Sigmoid colon (tissue), 7 donors: Measurements from ENCODE around the gene CNKSR3. TPM values are rescaled to one million over a fixed set of nuclear protein-coding genes. Genes with fewer than 3 reads are reported as not detected.

Experiments
- DNase-seq: peaks from one replicate; pipeline ENCODE4 v3.0.0-alpha.2; 2019
- H3K27ac ChIP-seq, 4 donors: fragments of 200-600 bp; sonication (generic); one replicate each; pipeline ENCODE4 v1.5.1; 2016 to 2019; ENCODE audit warnings: mild to moderate bottlenecking in 1 of 4
- H3K27me3 ChIP-seq, 3 donors: fragments of 200-600 bp; sonication (generic); one replicate each; pipeline ENCODE4 v1.5.1; 2019; ENCODE audit warnings: mild to moderate bottlenecking in 1 of 3
- H3K36me3 ChIP-seq, 4 donors: fragments of 200-600 bp; sonication (generic); one replicate each; pipeline ENCODE4 v1.5.1; 2016 to 2019
- H3K4me1 ChIP-seq, 4 donors: fragments of 200-600 bp; sonication (generic); one replicate each; pipeline ENCODE4 v1.5.1; 2017 to 2019
- H3K4me3 ChIP-seq, 4 donors: fragments of 200-600 bp; sonication (generic); one replicate each; pipeline ENCODE4 v1.5.1; 2017 to 2019; ENCODE audit warnings: mild to moderate bottlenecking in 2 of 4, moderate library complexity in 1 of 4
- H3K9me3 ChIP-seq, 4 donors: fragments of 200-600 bp in 3 of 4; sonication (generic) in 3 of 4; one replicate each; pipeline versions ENCODE4 v1.5.1 to v1.6.1; 2013 to 2019
- EP300 ChIP-seq, 4 donors: sonication (generic); formaldehyde crosslinking; IDR thresholded peaks; one replicate each; pipeline ENCODE4 v1.6.1; 2017; ENCODE audit warnings: antibody characterized with exemption in 4 of 4
- POLR2A ChIP-seq, 2 donors: fragments of 450-650 bp; IDR thresholded peaks; one replicate each; pipeline ENCODE4 v1.6.1; 2016; ENCODE audit warnings: antibody characterized with exemption in 2 of 2, mild to moderate bottlenecking in 2 of 2, moderate library complexity in 2 of 2
- POLR2AphosphoS5 ChIP-seq, 4 donors: sonication (generic); formaldehyde crosslinking; IDR thresholded peaks; one replicate each; pipeline ENCODE4 v1.6.1; 2017; ENCODE audit warnings: antibody characterized with exemption in 4 of 4
- WGBS, 2 donors: extraction: QIAGEN DNeasy Blood & Tissue Kit; methylation state at CpG; one replicate each; pipeline ENCODE4 v1.1.7; 2013; 5-methylcytosine and 5-hydroxymethylcytosine counted together
- intact Hi-C: fragments of 100-400 bp; cut with DNase I; formaldehyde crosslinking; loops from one replicate; pipeline ENCODE4 v1.15.1; 2023
- polyA plus RNA-seq, 3 donors: library from polyadenylated mRNA; stranded (reverse); fragments of 200-250 nt; gene quantifications; one replicate each; pipeline ENCODE4 v1.2.3, GENCODE V29; 2013
- total RNA-seq, 4 donors: library from RNA; depleted of rRNA; stranded (reverse); fragments of >200 nt; gene quantifications; one replicate each; pipeline ENCODE4 v1.1.0, GENCODE V29; 2016
- TF ChIP-seq, protein P1 (sequence below), 4 experiments: fragments of 450-650 bp in 3 of 4; fragments of 200-600 bp in 1 of 4; IDR thresholded peaks; one replicate each; pipeline ENCODE4 v1.5.1; 2016 to 2019; ENCODE audit warnings: antibody characterized with exemption in 4 of 4, mild to moderate bottlenecking in 3 of 4, moderate library complexity in 2 of 4
- donor health status: healthy with polysubstance abuse.
- donor health status: Bipolar disorder and iron deficiency.
- donor health status: healthy.

CNKSR3 gene
- total and polyA plus RNA-seq, 7 donors: 6.0 to 17.4 (median 15.3) TPM

DNA sequence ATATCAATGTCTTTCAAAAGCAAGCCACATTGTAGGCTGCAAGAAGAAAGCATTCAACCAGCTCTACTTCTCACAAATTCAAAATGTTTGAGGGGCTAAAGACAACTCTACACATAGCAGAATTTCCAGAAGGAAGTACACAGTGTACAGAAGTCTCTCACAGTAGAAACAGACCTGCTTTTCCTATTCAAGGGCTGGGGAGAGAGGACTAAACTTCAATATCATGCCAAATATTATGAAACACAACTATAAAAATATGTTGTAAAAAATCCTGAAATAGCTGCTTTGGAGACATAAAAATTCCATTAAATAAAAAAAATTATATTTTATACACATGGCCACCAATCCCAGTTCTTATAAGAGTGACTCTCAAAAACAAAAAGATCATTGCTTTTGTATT lies 83.0 kb downstream of the CNKSR3 start:
- DNase-seq: no peak
- Histone ChIP-seq H3K36me3 (peaks cover 0 to 32% (median 0%) of the 10 kb centered on the region in 4 donors), H3K27ac (peak overlapping the region in 3 of 4 donors; percentile 28 to 55 (median 50)), H3K27me3 (no peaks in the 10 kb centered on the region), H3K4me3 (no peak overlapping the region), H3K9me3 (no peaks in the 10 kb centered on the region), H3K4me1 (peaks cover 0 to 42% (median 23%) of the 10 kb centered on the region in 4 donors)
- TF ChIP-seq POLR2A (IDR thresholded peaks at IDR 0.05): no peak
- no peak for TF ChIP-seq EP300 (IDR thresholded peaks at IDR 0.05)
- TF ChIP-seq, protein P1, sequence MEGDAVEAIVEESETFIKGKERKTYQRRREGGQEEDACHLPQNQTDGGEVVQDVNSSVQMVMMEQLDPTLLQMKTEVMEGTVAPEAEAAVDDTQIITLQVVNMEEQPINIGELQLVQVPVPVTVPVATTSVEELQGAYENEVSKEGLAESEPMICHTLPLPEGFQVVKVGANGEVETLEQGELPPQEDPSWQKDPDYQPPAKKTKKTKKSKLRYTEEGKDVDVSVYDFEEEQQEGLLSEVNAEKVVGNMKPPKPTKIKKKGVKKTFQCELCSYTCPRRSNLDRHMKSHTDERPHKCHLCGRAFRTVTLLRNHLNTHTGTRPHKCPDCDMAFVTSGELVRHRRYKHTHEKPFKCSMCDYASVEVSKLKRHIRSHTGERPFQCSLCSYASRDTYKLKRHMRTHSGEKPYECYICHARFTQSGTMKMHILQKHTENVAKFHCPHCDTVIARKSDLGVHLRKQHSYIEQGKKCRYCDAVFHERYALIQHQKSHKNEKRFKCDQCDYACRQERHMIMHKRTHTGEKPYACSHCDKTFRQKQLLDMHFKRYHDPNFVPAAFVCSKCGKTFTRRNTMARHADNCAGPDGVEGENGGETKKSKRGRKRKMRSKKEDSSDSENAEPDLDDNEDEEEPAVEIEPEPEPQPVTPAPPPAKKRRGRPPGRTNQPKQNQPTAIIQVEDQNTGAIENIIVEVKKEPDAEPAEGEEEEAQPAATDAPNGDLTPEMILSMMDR (IDR thresholded peaks at IDR 0.05): no peak
- TF ChIP-seq POLR2AphosphoS5 (IDR thresholded peaks at IDR 0.05): no peak
- intact Hi-C loops: no loop called here

DNA sequence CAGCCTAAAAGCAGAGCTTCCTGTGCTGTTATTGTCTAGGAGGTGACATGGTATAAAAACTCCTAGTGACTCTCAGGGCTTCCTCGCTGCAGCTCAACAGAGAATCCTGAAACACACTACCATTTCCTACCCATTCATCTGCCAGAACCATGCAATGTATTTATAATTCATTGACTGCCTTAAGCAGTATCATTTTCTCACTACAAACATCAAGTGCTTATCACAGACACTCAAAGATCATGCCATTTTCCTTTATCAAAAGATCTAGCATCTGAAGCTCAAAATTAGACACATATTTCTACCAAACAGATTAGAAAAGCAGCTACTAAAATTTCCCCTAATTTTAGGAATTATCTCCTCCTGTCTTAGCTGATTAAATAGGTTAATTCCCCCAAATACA lies 83.5 kb downstream of the CNKSR3 start:
- peaks cover 0 to 42% (median 23%) of the 10 kb centered on the region in 4 donors for H3K4me1 ChIP-seq
- no peak for TF ChIP-seq EP300 (IDR thresholded peaks at IDR 0.05)
- TF ChIP-seq POLR2AphosphoS5 (IDR thresholded peaks at IDR 0.05): no peak
- TF ChIP-seq POLR2A (IDR thresholded peaks at IDR 0.05): no peak
- TF ChIP-seq, protein P1 (IDR thresholded peaks at IDR 0.05): no peak
- no peaks in the 10 kb centered on the region for H3K9me3 ChIP-seq
- 77 to 90% methylated on average over 1 of the region's 1 CpG for WGBS, 2 donors
- H3K4me3 ChIP-seq: no peak overlapping the region
- intact Hi-C loops: no loop called here
- no peak for DNase-seq
- peak overlapping the region in 3 of 4 donors; percentile 28 to 55 (median 50) for H3K27ac ChIP-seq
- no peaks in the 10 kb centered on the region for H3K27me3 ChIP-seq
- H3K36me3 ChIP-seq: peaks cover 0 to 36% (median 0%) of the 10 kb centered on the region in 4 donors

DNA sequence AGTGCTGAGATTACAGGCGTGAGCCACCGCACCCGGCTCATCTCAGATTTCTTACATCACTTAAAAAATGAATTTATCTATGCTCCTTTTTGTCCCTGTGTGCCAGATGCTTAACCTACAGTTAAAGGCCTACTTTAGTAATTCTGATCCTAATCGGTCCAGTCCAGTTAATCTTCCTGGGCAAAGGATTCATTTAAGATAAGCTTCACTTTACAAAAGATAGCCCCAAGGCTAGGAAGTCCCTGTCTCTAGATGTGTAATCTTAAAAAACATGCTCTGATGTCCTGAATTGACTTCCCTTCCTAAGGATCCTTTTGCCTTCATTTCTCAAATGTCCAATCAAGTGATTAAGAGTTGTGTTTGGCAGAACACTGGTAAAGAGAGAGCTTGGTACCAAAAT lies 85.5 kb downstream of the CNKSR3 start:
- DNase-seq: no peak
- Histone ChIP-seq H3K9me3 (no peaks in the 10 kb centered on the region), H3K36me3 (peaks cover 0 to 47% (median 0%) of the 10 kb centered on the region in 4 donors), H3K4me1 (peaks cover 0 to 31% (median 15%) of the 10 kb centered on the region in 4 donors), H3K27me3 (no peaks in the 10 kb centered on the region), H3K27ac (no peak overlapping the region), H3K4me3 (no peak overlapping the region)
- TF ChIP-seq, protein P1 (IDR thresholded peaks at IDR 0.05): no peak
- TF ChIP-seq POLR2AphosphoS5 (IDR thresholded peaks at IDR 0.05): no peak
- intact Hi-C loops: no loop called here
- WGBS, 2 donors: 94 to 98% methylated on average over 4 of the region's 4 CpGs

DNA sequence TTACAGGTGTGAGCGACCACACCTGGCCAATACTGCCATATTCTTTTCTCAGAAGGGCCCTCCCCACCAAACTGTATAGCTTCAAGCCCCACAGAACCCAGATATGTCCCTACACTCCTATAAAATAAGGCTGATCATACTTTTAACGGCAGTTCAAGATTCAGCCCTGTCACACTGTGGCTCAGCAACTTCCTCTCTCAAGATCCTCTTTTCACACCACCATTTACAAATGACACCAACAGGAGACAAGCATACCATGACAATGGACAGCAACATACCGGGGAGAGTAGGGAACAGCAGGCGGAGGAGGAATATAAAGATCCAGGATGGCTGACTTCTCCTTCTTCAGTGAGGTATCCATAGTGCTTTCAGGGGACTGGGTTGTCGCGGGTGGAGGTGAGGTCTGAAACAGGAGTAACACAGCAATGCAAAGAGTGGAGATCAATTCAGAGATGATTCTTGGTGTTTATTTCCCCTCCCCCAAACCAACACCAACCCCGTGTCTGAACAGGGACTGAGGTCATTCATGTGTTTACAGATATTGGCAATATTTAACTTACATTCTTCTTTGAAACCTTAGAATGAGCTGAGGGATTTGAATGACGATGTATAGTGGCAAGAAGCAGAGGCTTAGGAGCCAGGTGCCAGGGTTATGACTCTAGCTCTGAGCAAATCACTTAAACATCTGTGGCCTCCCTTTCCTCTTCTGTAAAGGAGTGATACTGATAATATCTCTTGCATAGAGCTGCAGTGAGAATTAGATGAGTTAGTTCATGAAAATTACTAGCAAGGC lies 96.3 kb downstream of the CNKSR3 start:
- intact Hi-C loops: no loop called here
- 76 to 78% methylated on average over 8 of the region's 8 CpGs for WGBS, 2 donors
- H3K36me3 ChIP-seq: peaks cover 0 to 31% (median 10%) of the 10 kb centered on the region in 4 donors
- TF ChIP-seq POLR2A (IDR thresholded peaks at IDR 0.05) (no peak), EP300 (IDR thresholded peaks at IDR 0.05) (no peak), POLR2AphosphoS5 (IDR thresholded peaks at IDR 0.05) (no peak)
- TF ChIP-seq, protein P1 (IDR thresholded peaks at IDR 0.05): no peak
- peak overlapping the region in 1 of 4 donors; percentile 90 for H3K27ac ChIP-seq
- DNase-seq: no peak
- no peaks in the 10 kb centered on the region for H3K27me3 ChIP-seq
- H3K9me3 ChIP-seq: no peaks in the 10 kb centered on the region
- H3K4me1 ChIP-seq: peaks cover 0 to 31% (median 30%) of the 10 kb centered on the region in 4 donors
- no peak overlapping the region for H3K4me3 ChIP-seq
